ENCODE measurements around the gene CDH24.

DNA sequence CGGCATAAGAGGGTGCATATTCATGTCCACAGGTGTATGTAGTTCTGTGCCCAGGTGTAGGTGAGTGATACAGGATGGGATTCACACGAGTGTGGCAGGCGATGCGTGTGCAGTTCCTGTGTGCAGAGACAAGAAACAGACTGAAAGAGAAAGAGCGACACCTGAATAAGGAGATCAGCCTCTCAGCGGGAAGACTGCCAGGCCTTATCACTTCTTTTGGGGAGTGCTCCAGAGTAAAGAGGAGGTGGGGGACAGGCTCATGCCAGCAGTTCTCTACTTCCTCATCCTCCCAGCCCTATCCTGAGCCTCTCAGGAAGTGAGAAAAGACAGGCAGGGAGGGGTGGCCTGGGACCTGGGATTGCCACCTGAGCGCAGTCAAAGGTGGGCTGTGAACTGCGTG lies 12.5 kb downstream of the CDH24 start:
- TF ChIP-seq CTCF (optimal IDR thresholded peaks at IDR 0.05 in 1 of 3, IDR thresholded peaks at IDR 0.05 in 1 of 3, conservative IDR thresholded peaks at IDR 0.05 in 1 of 3; ENCODE audit: extremely low read depth in 1 of 3, insufficient read depth in 2 of 3, low read length in 3 of 3) = no peak
- no peak for TF ChIP-seq EZH2 (IDR thresholded peaks at IDR 0.05; ENCODE audit: low read length)
